Esophagus muscularis mucosa (tissue), 3 donors: Measurements from ENCODE around the gene SPARCL1.

Experiments used
- EP300 ChIP-seq: sonication (generic); formaldehyde crosslinking; IDR thresholded peaks from one replicate; pipeline ENCODE4 v1.6.1; 2017; ENCODE audit warnings: antibody characterized with exemption
- TF ChIP-seq, protein P1 (sequence below), 3 experiments: fragments of 200-600 bp in 2 of 3; fragments of 450-650 bp in 1 of 3; sonication (generic) in 2 of 3; IDR thresholded peaks; one replicate each; pipeline ENCODE4 v1.5.1; 2017 to 2019; ENCODE audit warnings: antibody characterized with exemption in 3 of 3, mild to moderate bottlenecking in 2 of 3, moderate library complexity in 1 of 3

DNA sequence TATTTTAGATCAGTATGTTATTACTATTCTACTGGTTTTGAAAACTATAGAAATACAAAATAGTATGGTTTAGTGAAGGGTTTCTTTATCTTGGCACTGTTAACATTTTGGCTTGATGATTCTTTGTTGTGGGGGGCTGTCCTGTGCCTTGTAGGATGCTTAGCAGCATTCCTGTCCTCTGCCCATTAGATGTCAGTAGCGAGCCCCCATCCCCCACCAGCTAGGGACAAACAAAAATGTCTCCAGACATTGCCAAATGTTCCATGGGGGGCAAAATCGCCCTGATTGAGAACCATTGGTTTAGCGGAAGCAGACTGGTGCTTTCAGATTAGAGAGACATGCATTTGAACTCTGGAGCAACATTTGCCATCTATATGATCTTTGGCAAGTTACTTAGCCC, 23.3 kb downstream of the SPARCL1 start:
- no peak for TF ChIP-seq EP300
- TF ChIP-seq, protein P1, sequence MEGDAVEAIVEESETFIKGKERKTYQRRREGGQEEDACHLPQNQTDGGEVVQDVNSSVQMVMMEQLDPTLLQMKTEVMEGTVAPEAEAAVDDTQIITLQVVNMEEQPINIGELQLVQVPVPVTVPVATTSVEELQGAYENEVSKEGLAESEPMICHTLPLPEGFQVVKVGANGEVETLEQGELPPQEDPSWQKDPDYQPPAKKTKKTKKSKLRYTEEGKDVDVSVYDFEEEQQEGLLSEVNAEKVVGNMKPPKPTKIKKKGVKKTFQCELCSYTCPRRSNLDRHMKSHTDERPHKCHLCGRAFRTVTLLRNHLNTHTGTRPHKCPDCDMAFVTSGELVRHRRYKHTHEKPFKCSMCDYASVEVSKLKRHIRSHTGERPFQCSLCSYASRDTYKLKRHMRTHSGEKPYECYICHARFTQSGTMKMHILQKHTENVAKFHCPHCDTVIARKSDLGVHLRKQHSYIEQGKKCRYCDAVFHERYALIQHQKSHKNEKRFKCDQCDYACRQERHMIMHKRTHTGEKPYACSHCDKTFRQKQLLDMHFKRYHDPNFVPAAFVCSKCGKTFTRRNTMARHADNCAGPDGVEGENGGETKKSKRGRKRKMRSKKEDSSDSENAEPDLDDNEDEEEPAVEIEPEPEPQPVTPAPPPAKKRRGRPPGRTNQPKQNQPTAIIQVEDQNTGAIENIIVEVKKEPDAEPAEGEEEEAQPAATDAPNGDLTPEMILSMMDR (IDR thresholded peaks at IDR 0.05) = no peak
